ENCODE measurements around the gene PPM1L. TPM values are rescaled to one million over a fixed set of nuclear protein-coding genes. Genes with fewer than 3 reads are reported as not detected.

Gene PPM1L
- total and polyA plus RNA-seq, 9 donors, result 2.2 to 12.1 (median 10.2) TPM

DNA sequence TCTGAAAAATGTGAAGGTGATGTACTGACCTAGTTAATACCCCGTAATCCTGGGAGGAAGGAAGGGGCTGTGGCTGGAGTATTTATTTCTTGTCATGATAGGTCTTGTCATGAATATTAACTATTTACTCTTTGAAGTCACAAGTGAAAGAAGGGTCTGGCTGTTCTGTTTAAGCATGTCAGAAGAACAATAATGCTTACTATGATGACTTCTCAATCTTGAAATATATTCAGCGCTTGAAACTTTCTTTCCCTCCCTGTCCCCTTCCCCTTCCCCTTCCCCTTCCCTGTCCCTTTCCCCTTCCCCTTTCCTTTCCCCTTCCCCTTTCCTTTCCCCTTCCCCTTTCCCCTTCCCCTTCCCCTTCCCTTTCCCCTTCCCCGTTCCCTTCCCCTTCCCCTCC is 153.9 kb downstream of the PPM1L start:
- no peak for DNase-seq
- intact Hi-C loops (cut with DNase I), result no loop called here
- Histone ChIP-seq H3K36me3 (no peaks in the 10 kb centered on the region), H3K27ac (no peak overlapping the region), H3K4me3 (no peak overlapping the region), H3K27me3 (no peaks in the 10 kb centered on the region), H3K4me1 (ENCODE audit: insufficient read depth) (no peaks in the 10 kb centered on the region), H3K9me3 (no peaks in the 10 kb centered on the region)
- TF ChIP-seq, protein P1, sequence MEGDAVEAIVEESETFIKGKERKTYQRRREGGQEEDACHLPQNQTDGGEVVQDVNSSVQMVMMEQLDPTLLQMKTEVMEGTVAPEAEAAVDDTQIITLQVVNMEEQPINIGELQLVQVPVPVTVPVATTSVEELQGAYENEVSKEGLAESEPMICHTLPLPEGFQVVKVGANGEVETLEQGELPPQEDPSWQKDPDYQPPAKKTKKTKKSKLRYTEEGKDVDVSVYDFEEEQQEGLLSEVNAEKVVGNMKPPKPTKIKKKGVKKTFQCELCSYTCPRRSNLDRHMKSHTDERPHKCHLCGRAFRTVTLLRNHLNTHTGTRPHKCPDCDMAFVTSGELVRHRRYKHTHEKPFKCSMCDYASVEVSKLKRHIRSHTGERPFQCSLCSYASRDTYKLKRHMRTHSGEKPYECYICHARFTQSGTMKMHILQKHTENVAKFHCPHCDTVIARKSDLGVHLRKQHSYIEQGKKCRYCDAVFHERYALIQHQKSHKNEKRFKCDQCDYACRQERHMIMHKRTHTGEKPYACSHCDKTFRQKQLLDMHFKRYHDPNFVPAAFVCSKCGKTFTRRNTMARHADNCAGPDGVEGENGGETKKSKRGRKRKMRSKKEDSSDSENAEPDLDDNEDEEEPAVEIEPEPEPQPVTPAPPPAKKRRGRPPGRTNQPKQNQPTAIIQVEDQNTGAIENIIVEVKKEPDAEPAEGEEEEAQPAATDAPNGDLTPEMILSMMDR (IDR thresholded peaks at IDR 0.05), result no peak
- TF ChIP-seq EP300 (IDR thresholded peaks at IDR 0.05) (no peak), POLR2A (IDR thresholded peaks at IDR 0.05) (no peak)
- 18 to 51% (median 25%) methylated on average over 2 to 3 of the region's 3 CpGs for WGBS, 3 donors

DNA sequence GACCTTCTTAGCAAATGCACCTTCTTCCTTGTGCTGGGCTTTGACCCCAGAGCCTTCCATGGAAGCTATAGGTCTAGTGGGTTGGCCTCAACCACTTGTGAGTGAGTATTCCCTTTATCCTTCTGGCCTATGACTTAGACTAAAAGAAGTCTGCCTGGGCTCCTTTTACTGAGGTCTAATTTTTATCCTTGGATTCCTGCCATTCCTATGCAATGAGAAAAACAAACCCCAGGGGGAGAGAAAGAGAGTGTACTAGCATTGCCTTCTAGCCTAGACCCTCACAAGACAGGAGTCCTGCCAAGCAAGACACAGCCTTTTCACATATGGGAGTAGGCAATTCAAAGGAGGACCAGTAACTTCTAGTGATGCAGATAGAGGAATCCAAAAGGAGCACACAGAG is 155.4 kb downstream of the PPM1L start:
- TF ChIP-seq, protein P1 (IDR thresholded peaks at IDR 0.05), result no peak
- TF ChIP-seq EP300 (IDR thresholded peaks at IDR 0.05) (no peak), POLR2A (IDR thresholded peaks at IDR 0.05) (no peak)
- Histone ChIP-seq H3K27me3 (no peaks in the 10 kb centered on the region), H3K9me3 (no peaks in the 10 kb centered on the region), H3K27ac (no peak overlapping the region), H3K36me3 (no peaks in the 10 kb centered on the region), H3K4me1 (ENCODE audit: insufficient read depth) (no peaks in the 10 kb centered on the region), H3K4me3 (no peak overlapping the region)
- intact Hi-C loops (cut with DNase I), result no loop called here
- no peak for DNase-seq

DNA sequence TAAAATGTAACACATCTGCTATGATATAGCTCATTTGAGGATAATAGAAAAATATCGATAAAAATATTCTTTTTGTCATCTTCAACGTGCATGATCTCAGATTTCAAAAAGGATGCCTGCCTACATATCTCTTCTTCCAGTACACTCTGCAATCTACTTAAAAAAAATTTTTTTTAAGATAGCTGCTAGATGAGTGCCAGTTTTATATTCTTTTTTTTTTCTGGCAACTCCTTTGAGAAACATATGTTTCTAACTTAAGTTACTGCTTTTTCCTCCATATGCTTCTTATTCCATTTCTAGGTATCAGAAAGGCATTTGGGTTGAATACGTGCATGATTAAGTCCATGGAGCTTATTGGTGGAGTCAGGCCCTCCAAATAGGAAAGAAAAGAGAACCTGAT is 160.4 kb downstream of the PPM1L start:
- no peak for TF ChIP-seq EP300 (IDR thresholded peaks at IDR 0.05)
- no peak for TF ChIP-seq POLR2A (IDR thresholded peaks at IDR 0.05)
- TF ChIP-seq, protein P1 (IDR thresholded peaks at IDR 0.05), result no peak
- 78 to 82% (median 79%) methylated on average over 3 of the region's 3 CpGs for WGBS, 3 donors
- Histone ChIP-seq H3K27me3 (no peaks in the 10 kb centered on the region), H3K36me3 (no peaks in the 10 kb centered on the region), H3K27ac (no peak overlapping the region), H3K9me3 (no peaks in the 10 kb centered on the region), H3K4me1 (ENCODE audit: insufficient read depth) (no peaks in the 10 kb centered on the region), H3K4me3 (no peak overlapping the region)
- intact Hi-C loops (cut with DNase I), result no loop called here
- DNase-seq, result no peak

DNA sequence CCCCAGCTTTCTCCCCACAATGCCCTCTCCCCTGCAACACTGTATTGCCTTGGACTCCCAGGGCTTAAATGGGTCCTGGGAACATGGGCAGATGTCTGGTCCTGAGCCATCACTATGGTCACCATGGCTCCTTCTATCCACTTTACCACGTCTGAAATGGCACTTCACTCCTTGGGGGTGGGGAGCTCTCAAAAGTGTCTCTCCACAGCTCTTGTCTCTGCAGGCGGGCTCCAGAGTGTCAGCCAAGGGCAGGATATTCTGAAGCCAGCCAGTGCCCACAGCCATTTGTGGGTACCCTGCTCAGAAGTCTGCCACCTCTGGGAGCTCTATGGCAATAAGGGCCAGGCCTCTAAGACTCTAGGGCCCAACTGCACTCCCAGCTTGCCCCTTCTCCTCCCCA is 163.9 kb downstream of the PPM1L start:
- intact Hi-C loops (cut with DNase I), result no loop called here
- no peaks in the 10 kb centered on the region for H3K9me3 ChIP-seq
- no peak overlapping the region for H3K4me3 ChIP-seq
- no peak for DNase-seq
- TF ChIP-seq, protein P1 (IDR thresholded peaks at IDR 0.05), result no peak
- TF ChIP-seq POLR2A (IDR thresholded peaks at IDR 0.05), result no peak
- TF ChIP-seq EP300 (IDR thresholded peaks at IDR 0.05), result no peak
- H3K36me3 ChIP-seq, result no peaks in the 10 kb centered on the region
- H3K4me1 ChIP-seq (ENCODE audit: insufficient read depth), result no peaks in the 10 kb centered on the region
- no peak overlapping the region for H3K27ac ChIP-seq
- 76 to 85% (median 78%) methylated on average over 2 of the region's 2 CpGs for WGBS, 3 donors
- no peaks in the 10 kb centered on the region for H3K27me3 ChIP-seq

Data from ovary (tissue), 9 donors.